ENCODE measurements around the gene ADGRD2.

The ADGRD2 gene

GRCh38 chr9:124511891-124512805 lies 61.9 kb downstream of the ADGRD2 start:
- no peak for DNase-seq (ENCODE audit: low spot score)

- no peak for DNase-seq (ENCODE audit: low spot score)
Measured at GRCh38 chr9:124512806-124513204, 62.6 kb downstream of the ADGRD2 start.

- DNase-seq (ENCODE audit: low spot score): no peak
Measured at GRCh38 chr9:124513376-124513994, 63.2 kb downstream of the ADGRD2 start.

- no peak for DNase-seq (ENCODE audit: low spot score)
Measured at GRCh38 chr9:124514125-124514524, 63.9 kb downstream of the ADGRD2 start.

GRCh38 chr9:124514874-124515273 lies 64.6 kb downstream of the ADGRD2 start:
- no peak for DNase-seq (ENCODE audit: low spot score)

- DNase-seq (ENCODE audit: low spot score): no peak
Measured at GRCh38 chr9:124517600-124517999, 67.3 kb downstream of the ADGRD2 start.

GRCh38 chr9:124518116-124518515 lies 67.9 kb downstream of the ADGRD2 start:
- no peak for DNase-seq (ENCODE audit: low spot score)

GRCh38 chr9:124520206-124520596 lies 70.0 kb downstream of the ADGRD2 start:
- DNase-seq (ENCODE audit: low spot score): peak; percentile 95

GRCh38 chr9:124521142-124521541 lies 70.9 kb downstream of the ADGRD2 start:
- no peak for DNase-seq (ENCODE audit: low spot score)

- DNase-seq (ENCODE audit: low spot score): no peak
Measured at GRCh38 chr9:124522121-124523098, 72.2 kb downstream of the ADGRD2 start.

- DNase-seq (ENCODE audit: low spot score): no peak
Measured at GRCh38 chr9:124526174-124526573, 75.9 kb downstream of the ADGRD2 start.

GRCh38 chr9:124527781-124528180 lies 77.5 kb downstream of the ADGRD2 start:
- no peak for DNase-seq (ENCODE audit: low spot score)

All from COLO829 (cell line).